ENCODE data around the gene STK26.
A peak's percentile ranks its signal among the peaks of the same experiment; 100 is the strongest.

The STK26 gene

GRCh38 chrX:132017431-132018185 is 5.5 kb upstream of the STK26 start:
- TF ChIP-seq CTCF (IDR thresholded peaks at IDR 0.05; ENCODE audit: low read depth, low read length, missing control alignments): no peak
- no peak overlapping the region for H3K4me3 ChIP-seq (replicated peaks; ENCODE audit: low read depth, low read length)
- DNase-seq (ENCODE audit: extremely low read depth, low read depth): no peak

- no peak for DNase-seq (ENCODE audit: extremely low read depth, low read depth)
- H3K4me3 ChIP-seq (replicated peaks; ENCODE audit: low read depth, low read length): peak overlapping the region; percentile 63
- peak; percentile 21 for TF ChIP-seq CTCF (IDR thresholded peaks at IDR 0.05; ENCODE audit: low read depth, low read length, missing control alignments)
These were observed 720 bp upstream of the STK26 start for GRCh38 chrX:132022198-132022966.

GRCh38 chrX:132023896-132024386 is 839 bp downstream of the STK26 start:
- no peak for TF ChIP-seq CTCF (IDR thresholded peaks at IDR 0.05; ENCODE audit: low read depth, low read length, missing control alignments)
- DNase-seq (ENCODE audit: extremely low read depth, low read depth): no peak
- H3K4me3 ChIP-seq (replicated peaks; ENCODE audit: low read depth, low read length): peak overlapping the region; percentile 63

GRCh38 chrX:132025041-132025440 is 1.9 kb downstream of the STK26 start:
- peak overlapping the region; percentile 63 for H3K4me3 ChIP-seq (replicated peaks; ENCODE audit: low read depth, low read length)
- DNase-seq (ENCODE audit: extremely low read depth, low read depth): no peak
- no peak for TF ChIP-seq CTCF (IDR thresholded peaks at IDR 0.05; ENCODE audit: low read depth, low read length, missing control alignments)

- no peak for DNase-seq (ENCODE audit: extremely low read depth, low read depth)
- H3K4me3 ChIP-seq (replicated peaks; ENCODE audit: low read depth, low read length): no peak overlapping the region
- TF ChIP-seq CTCF (IDR thresholded peaks at IDR 0.05; ENCODE audit: low read depth, low read length, missing control alignments): no peak
These were observed 7.2 kb downstream of the STK26 start for GRCh38 chrX:132030264-132030663.

GRCh38 chrX:132031867-132032266 is 8.8 kb downstream of the STK26 start:
- DNase-seq (ENCODE audit: extremely low read depth, low read depth): no peak
- no peak overlapping the region for H3K4me3 ChIP-seq (replicated peaks; ENCODE audit: low read depth, low read length)
- no peak for TF ChIP-seq CTCF (IDR thresholded peaks at IDR 0.05; ENCODE audit: low read depth, low read length, missing control alignments)

Data from HFF-Myc (cell line).